Measurements from ENCODE around the gene HSD11B1L. TPM values are rescaled to one million over a fixed set of nuclear protein-coding genes. Genes with fewer than 3 reads are reported as not detected.

Gene HSD11B1L
- total RNA-seq, 1 experiment from 2014 or later = 6.0 TPM

- ChIA-PET POLR2A (no interaction called here), CTCF (no interaction called here)
- in situ Hi-C loops (cut with HindIII; ENCODE audit: low pct_unique_long_range_greater_than_20kb, low sequenced_read_pairs) (no loop called here), intact Hi-C loops (cut with micrococcal nuclease; ENCODE audit: unreplicated experiment) (no loop called here)
- TF ChIP-seq POLR2AphosphoS5 (IDR thresholded peaks at IDR 0.05; ENCODE audit: low read depth, low read length) (no peak), TCF7L2 (IDR thresholded peaks at IDR 0.05; ENCODE audit: low read depth, low read length) (no peak), CTCF (IDR thresholded peaks at IDR 0.05) (no peak), REST (IDR thresholded peaks at IDR 0.05; ENCODE audit: insufficient read depth in 1 of 2, low read depth in 2 of 2, low read length in 1 of 2) (no peak), SIN3A (IDR thresholded peaks at IDR 0.05; ENCODE audit: borderline replicate concordance, insufficient read depth, low read depth, low read length) (no peak)
- Histone ChIP-seq H3K27ac (ENCODE audit: low read length) (no peak overlapping the region), H3K27me3 (ENCODE audit: control insufficient read depth, insufficient read depth, low read length) (no peaks in the 10 kb centered on the region), H3K4me1 (ENCODE audit: control insufficient read depth, insufficient read depth, low read length) (no peaks in the 10 kb centered on the region), H3K4me3 (ENCODE audit: low read depth in 2 of 2, low read length in 2 of 2) (no peak overlapping the region), H3K36me3 (ENCODE audit: control insufficient read depth, insufficient read depth, low read length) (no peaks in the 10 kb centered on the region), H3K9me3 (ENCODE audit: control insufficient read depth, insufficient read depth, low read depth, low read length) (no peaks in the 10 kb centered on the region)
- no peak for ATAC-seq
- no TSS peak for BruUV-seq (replicated peaks)
- DNase-seq (ENCODE audit: low read depth, low spot score) = no peak
Measured at GRCh38 chr19:5673752-5674151, 7.1 kb upstream of the HSD11B1L start.

- Histone ChIP-seq H3K9me3 (ENCODE audit: control insufficient read depth, insufficient read depth, low read depth, low read length) (no peaks in the 10 kb centered on the region), H3K36me3 (ENCODE audit: control insufficient read depth, insufficient read depth, low read length) (peaks cover under 1% of the 10 kb centered on the region; the same call in 1 of the 2 replicates), H3K4me1 (ENCODE audit: control insufficient read depth, insufficient read depth, low read length) (no peaks in the 10 kb centered on the region), H3K4me3 (ENCODE audit: low read depth in 2 of 2, low read length in 2 of 2) (no peak overlapping the region), H3K27ac (ENCODE audit: low read length) (no peak overlapping the region), H3K27me3 (ENCODE audit: control insufficient read depth, insufficient read depth, low read length) (no peaks in the 10 kb centered on the region)
- BruUV-seq (replicated peaks) = no TSS peak
- ChIA-PET CTCF (interaction anchor here (0.5 kb wide), 1 partner anchor 846 kb away, joined by 4 read pairs; no protein-coding TSS in a partner anchor), POLR2A (interaction anchor here (0.5 kb wide), 1 partner anchor 14 kb away, joined by 4 read pairs; no protein-coding TSS in a partner anchor)
- no peak for DNase-seq (ENCODE audit: low read depth, low spot score)
- in situ Hi-C loops (cut with HindIII; ENCODE audit: low pct_unique_long_range_greater_than_20kb, low sequenced_read_pairs) = no loop called here
- TF ChIP-seq TCF7L2 (IDR thresholded peaks at IDR 0.05; ENCODE audit: low read depth, low read length) (no peak), REST (IDR thresholded peaks at IDR 0.05; ENCODE audit: insufficient read depth in 1 of 2, low read depth in 2 of 2, low read length in 1 of 2) (no peak), POLR2AphosphoS5 (IDR thresholded peaks at IDR 0.05; ENCODE audit: low read depth, low read length) (no peak), CTCF (IDR thresholded peaks at IDR 0.05) (no peak), SIN3A (IDR thresholded peaks at IDR 0.05; ENCODE audit: borderline replicate concordance, insufficient read depth, low read depth, low read length) (no peak)
- intact Hi-C loops (cut with micrococcal nuclease; ENCODE audit: unreplicated experiment) = no loop called here
- no peak for ATAC-seq
Measured at GRCh38 chr19:5674714-5675113, 6.1 kb upstream of the HSD11B1L start.
